Measurements from ENCODE around the gene XPO4.
"Not testable (repeated sequence)": the region's sequence is repeated elsewhere in the genome, so short reads cannot be mapped to it uniquely, and the experiment has no call there.

The XPO4 gene

GRCh38 chr13:20894245-20894644, 8.3 kb downstream of the XPO4 start:
- Histone ChIP-seq H3K79me2 (ENCODE audit: insufficient read depth, low read depth) (peaks cover 97% of the 10 kb centered on the region), H4K20me1 (ENCODE audit: insufficient read depth) (no peaks in the 10 kb centered on the region; the same call in 1 of the 2 replicates), H3K27ac (no peak overlapping the region), H2AFZ (ENCODE audit: low read depth) (no peak overlapping the region), H3K4me1 (ENCODE audit: low read depth, poor library complexity, severe bottlenecking) (no peaks in the 10 kb centered on the region), H3K36me3 (ENCODE audit: insufficient read depth) (no peaks in the 10 kb centered on the region), H3K9ac (no peak overlapping the region), H3K27me3 (ENCODE audit: insufficient read depth, low read depth) (no peaks in the 10 kb centered on the region), H3K4me2 (no peak overlapping the region), H3K4me3 (IDR thresholded peaks at IDR 0.05; ENCODE audit: insufficient read depth, low read depth, low read length) (no peak overlapping the region)
- TF ChIP-seq CTCF (conservative IDR thresholded peaks at IDR 0.05; ENCODE audit: low read depth, low read length), result no peak

GRCh38 chr13:20891768-20892167, 10.8 kb downstream of the XPO4 start:
- no peak overlapping the region for H3K4me3 ChIP-seq (IDR thresholded peaks at IDR 0.05; ENCODE audit: insufficient read depth, low read depth, low read length)
- H4K20me1 ChIP-seq (ENCODE audit: insufficient read depth), result no peaks in the 10 kb centered on the region
- H3K36me3 ChIP-seq (ENCODE audit: insufficient read depth), result no peaks in the 10 kb centered on the region
- no peaks in the 10 kb centered on the region for H3K27me3 ChIP-seq (ENCODE audit: insufficient read depth, low read depth)
- H2AFZ ChIP-seq (ENCODE audit: low read depth), result no peak overlapping the region
- TF ChIP-seq CTCF (conservative IDR thresholded peaks at IDR 0.05; ENCODE audit: low read depth, low read length), result no peak
- no peak overlapping the region for H3K27ac ChIP-seq
- no peaks in the 10 kb centered on the region for H3K4me1 ChIP-seq (ENCODE audit: low read depth, poor library complexity, severe bottlenecking)
- H3K79me2 ChIP-seq (ENCODE audit: insufficient read depth, low read depth), result peaks cover 90% of the 10 kb centered on the region
- H3K9ac ChIP-seq, result no peak overlapping the region
- H3K4me2 ChIP-seq, result no peak overlapping the region

GRCh38 chr13:20891034-20891433, 11.5 kb downstream of the XPO4 start:
- Histone ChIP-seq H4K20me1 (ENCODE audit: insufficient read depth) (no peaks in the 10 kb centered on the region), H3K79me2 (ENCODE audit: insufficient read depth, low read depth) (peaks cover 90% of the 10 kb centered on the region), H3K36me3 (ENCODE audit: insufficient read depth) (no peaks in the 10 kb centered on the region), H3K27ac (no peak overlapping the region), H3K27me3 (ENCODE audit: insufficient read depth, low read depth) (no peaks in the 10 kb centered on the region), H3K4me3 (IDR thresholded peaks at IDR 0.05; ENCODE audit: insufficient read depth, low read depth, low read length) (no peak overlapping the region), H3K9ac (no peak overlapping the region), H3K4me1 (ENCODE audit: low read depth, poor library complexity, severe bottlenecking) (no peaks in the 10 kb centered on the region), H2AFZ (ENCODE audit: low read depth) (no peak overlapping the region), H3K4me2 (no peak overlapping the region)
- TF ChIP-seq CTCF (conservative IDR thresholded peaks at IDR 0.05; ENCODE audit: low read depth, low read length), result no peak

GRCh38 chr13:20890540-20890939, 12.0 kb downstream of the XPO4 start:
- H3K4me2 ChIP-seq; H3K27me3 ChIP-seq (ENCODE audit: insufficient read depth, low read depth); H3K4me3 ChIP-seq (IDR thresholded peaks at IDR 0.05; ENCODE audit: insufficient read depth, low read depth, low read length); H3K36me3 ChIP-seq (ENCODE audit: insufficient read depth); H2AFZ ChIP-seq (ENCODE audit: low read depth); H3K4me1 ChIP-seq (ENCODE audit: low read depth, poor library complexity, severe bottlenecking); H3K9ac ChIP-seq; H3K27ac ChIP-seq; H4K20me1 ChIP-seq (ENCODE audit: insufficient read depth): not testable (repeated sequence)
- H3K79me2 ChIP-seq (ENCODE audit: insufficient read depth, low read depth), result peaks cover 88% of the 10 kb centered on the region

- Histone ChIP-seq H3K27me3 (ENCODE audit: insufficient read depth, low read depth) (no peaks in the 10 kb centered on the region), H3K4me3 (IDR thresholded peaks at IDR 0.05; ENCODE audit: insufficient read depth, low read depth, low read length) (no peak overlapping the region), H3K9ac (no peak overlapping the region), H3K79me2 (ENCODE audit: insufficient read depth, low read depth) (peaks cover 80% of the 10 kb centered on the region), H3K4me1 (ENCODE audit: low read depth, poor library complexity, severe bottlenecking) (peaks cover 10% of the 10 kb centered on the region), H3K36me3 (ENCODE audit: insufficient read depth) (no peaks in the 10 kb centered on the region), H3K27ac (no peak overlapping the region), H4K20me1 (ENCODE audit: insufficient read depth) (0 out of 2 replicates have a peak, but pooled peaks cover 3% of the 10 kb centered on the region), H2AFZ (ENCODE audit: low read depth) (no peak overlapping the region), H3K4me2 (no peak overlapping the region)
- TF ChIP-seq CTCF (conservative IDR thresholded peaks at IDR 0.05; ENCODE audit: low read depth, low read length), result no peak
These were observed 20.3 kb downstream of the XPO4 start for GRCh38 chr13:20882206-20882605.
